GM18505 (cell line): ENCODE measurements around the gene TNIP1.

ENCODE experiments used
- ATAC-seq: cut with Tn5 transposase; IDR thresholded peaks from one replicate; pipeline ENCODE4 v1.9.1; 2021; ENCODE audit not compliant: unreplicated experiment
- POLR2A ChIP-seq: IDR thresholded peaks from 4 replicates; pipeline ENCODE4 v1.6.1; 2011; ENCODE audit warnings: borderline replicate concordance; ENCODE audit not compliant: insufficient read depth, insufficient read length; ENCODE audit errors: extremely low read depth

TNIP1 gene

DNA sequence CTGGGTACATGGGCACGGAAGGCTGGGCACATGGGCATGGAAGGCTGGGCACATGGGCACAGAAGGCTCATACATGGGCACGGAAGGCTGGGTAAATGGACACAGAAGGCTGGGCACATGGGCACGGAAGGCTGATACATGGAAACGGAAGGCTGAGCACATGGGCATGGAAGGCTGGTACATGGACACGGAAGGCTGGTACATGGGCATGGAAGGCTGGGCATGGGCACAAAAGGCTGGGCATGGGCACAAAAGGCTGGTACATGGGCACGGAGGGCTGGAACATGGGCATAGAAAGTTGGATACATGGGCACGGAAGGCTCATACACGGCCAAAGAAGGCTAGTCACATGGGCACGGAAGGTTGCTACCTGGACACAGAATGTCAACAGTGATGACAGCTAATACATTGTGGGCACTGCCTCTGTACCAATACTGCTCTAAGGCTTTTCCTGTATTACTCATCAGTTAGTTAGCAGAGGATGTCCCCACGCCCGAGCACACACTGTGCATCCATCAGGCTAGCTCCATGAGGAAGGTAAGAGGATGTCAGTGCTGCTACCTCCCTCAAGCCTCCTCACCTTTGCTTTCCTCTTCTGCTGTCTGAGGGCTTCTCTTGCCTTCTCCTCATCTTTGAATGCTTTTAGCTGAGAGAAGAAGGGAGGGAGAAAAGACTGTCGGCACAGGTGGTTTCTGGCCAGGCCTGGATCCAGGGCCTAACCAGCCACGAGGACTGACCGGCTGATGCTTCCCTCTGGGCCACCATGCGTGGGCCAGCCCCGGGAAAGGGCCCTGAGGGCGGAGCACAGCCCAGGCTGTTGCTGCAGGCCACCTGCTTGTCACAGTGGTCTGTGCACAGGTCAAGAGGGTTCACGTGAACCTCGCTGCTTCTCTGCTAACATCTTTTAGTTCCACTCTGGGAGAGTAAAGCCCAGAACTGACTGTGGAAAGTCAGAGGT is 46.1 kb downstream of the TNIP1 start:
- peak; percentile 12 for TF ChIP-seq POLR2A
- no peak for ATAC-seq

DNA sequence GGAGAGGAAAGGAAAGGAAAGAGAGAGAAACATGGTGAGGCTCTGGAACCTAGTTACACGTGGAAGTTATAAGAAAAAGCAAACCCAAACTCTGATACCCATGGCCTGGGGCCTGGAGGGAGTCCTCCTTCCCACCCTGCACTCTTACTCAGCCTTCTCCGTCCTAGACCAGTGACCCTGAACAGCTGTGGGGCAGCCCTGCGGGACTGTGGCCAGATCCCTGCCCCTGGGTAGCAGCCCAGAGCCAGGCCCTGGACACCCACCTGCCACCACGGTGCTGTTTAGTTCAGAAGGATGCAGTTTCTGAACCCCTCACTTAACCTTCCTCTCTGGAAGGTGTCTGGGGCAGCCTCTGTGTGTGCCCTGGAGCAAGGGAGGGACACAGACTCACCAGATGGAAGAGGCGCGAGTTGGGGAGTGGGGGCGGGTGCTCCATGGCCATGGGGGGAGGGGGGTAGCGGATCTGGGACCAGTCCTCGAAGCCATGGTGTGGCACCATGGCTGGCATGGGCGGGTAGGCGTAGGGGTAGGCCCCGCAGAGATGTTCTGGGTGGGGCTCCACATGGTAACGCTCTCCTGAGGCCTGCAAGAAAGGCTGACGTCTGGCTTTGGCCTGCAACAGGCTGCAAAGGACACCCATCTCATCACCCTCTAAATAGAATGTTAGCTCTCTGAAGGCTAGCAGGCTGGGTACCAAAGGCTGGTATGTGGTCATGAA is 47.5 kb downstream of the TNIP1 start:
- TF ChIP-seq POLR2A: no peak
- no peak for ATAC-seq

DNA sequence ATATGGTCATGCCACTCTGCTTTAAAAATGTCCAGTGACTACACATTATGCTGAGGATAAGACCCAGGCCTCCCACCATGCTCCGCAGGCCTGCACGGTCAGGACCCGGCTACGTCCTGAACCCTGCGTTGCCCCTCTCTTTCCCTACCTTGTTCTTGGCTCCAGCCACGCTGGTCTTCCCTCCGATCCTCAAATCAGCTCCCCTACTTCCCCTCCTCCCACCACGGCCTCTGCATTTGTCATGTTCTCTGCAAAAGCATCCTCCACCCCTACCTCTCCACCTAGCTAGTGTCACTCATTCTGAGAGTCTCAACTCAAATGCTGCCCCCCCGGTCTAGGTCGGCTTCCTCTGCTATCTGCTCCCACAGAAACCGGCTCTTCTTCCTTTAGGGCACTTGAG is 49.3 kb downstream of the TNIP1 start:
- no peak for TF ChIP-seq POLR2A
- no peak for ATAC-seq

- TF ChIP-seq POLR2A: no peak
- no peak for ATAC-seq
Observed at GRCh38 chr5:151030379-151030778, 50.5 kb downstream of the TNIP1 start.

DNA sequence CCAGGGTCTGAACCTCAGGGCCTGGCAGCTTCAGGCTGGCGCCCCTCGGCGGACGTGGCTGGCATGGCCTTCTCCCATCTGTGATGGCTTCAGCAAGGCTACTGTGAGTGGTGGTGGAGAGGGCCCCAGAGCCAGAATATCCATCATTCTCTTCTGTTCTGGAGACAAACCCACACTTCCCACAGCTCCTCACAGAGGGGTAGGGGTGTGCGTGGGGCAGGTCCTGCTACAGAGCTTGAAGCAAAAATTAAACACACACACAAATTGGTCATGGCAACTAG is 50.8 kb downstream of the TNIP1 start:
- no peak for ATAC-seq
- no peak for TF ChIP-seq POLR2A

DNA sequence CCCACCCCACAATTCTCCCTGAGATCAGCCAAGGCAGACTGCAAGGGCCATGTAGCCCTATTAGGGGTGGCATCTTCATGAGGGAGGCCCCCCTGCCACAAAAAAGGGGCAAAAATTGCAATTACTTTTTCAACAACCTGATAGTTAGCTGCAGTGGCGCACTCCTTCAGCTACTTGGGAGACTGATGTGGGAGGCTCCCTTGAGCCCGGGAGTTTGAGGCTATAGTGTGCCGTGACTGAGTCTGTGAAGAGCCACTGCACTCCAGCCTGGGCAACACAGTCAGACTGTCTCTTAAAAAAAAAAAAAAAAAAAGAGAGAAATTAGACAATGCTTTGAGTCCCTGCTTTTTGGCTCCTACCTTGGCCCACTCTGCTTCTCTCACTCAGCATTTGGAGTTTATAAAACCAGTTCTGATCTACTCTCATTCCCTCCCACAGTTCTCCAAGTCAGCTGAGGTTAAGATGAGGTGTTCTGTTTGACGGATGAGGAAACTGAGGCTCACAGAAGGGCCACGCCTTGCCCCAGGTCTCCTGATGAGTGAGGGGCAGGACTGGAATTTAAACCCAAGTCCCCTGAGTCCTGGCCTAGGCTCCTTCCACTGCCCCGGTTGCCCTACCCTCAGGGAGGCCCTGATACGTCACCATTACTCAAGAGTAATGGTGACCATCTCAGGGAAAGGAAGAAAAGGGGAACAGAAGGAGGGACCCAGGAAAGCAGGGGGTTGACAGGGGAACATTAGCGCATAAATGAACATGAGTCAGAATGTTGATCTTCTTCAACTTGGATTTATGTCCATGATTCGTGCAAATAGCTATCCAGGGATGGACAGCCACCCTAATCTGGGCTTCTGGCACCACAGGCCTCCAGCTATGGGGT is 51.4 kb downstream of the TNIP1 start:
- no peak for TF ChIP-seq POLR2A
- no peak for ATAC-seq

DNA sequence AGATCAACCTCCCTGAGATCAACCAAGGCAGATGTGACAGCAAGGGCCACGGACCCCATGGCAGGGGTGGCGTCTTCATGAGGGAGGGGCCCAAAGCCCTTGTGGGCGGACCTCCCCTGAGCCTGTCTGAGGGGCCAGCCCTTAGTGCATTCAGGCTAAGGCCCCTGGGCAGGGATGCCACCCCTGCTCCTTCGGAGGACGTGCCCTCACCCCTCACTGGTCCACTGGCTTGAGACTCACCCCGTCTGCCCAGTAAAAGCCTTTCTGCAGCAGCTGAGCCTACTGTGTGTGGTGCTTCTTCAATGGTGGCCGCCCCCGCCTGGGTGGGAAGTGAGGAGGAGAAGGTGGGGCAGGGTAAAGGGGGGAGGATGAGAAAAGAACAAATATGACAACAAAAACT is 52.1 kb downstream of the TNIP1 start:
- ATAC-seq: no peak
- no peak for TF ChIP-seq POLR2A

DNA sequence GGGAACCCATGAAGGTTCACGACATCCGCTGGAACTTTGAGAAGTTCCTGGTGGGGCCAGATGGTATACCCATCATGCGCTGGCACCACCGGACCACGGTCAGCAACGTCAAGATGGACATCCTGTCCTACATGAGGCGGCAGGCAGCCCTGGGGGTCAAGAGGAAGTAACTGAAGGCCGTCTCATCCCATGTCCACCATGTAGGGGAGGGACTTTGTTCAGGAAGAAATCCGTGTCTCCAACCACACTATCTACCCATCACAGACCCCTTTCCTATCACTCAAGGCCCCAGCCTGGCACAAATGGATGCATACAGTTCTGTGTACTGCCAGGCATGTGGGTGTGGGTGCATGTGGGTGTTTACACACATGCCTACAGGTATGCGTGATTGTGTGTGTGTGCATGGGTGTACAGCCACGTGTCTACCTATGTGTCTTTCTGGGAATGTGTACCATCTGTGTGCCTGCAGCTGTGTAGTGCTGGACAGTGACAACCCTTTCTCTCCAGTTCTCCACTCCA is 52.8 kb downstream of the TNIP1 start:
- peak; percentile 24 for TF ChIP-seq POLR2A
- ATAC-seq: no peak

DNA sequence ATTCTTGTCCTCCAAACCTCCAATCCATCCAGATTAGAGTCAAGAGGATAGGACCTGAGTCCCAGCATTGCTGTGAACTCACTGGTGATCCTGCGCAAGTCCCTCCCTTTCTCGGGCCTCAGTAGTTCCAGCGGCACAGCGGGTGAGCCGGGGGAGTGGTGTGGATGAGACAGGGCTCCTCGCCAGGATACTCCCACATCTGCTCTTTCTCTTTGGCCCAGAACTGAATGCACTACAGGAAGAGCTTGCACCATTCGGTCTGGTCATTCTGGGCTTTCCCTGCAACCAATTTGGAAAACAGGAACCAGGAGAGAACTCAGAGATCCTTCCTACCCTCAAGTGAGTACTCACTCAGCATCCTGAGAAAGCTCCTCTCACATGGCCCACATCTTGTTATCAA is 54.2 kb downstream of the TNIP1 start:
- no peak for ATAC-seq
- no peak for TF ChIP-seq POLR2A

GRCh38 chr5:151026088-151026487 is 54.7 kb downstream of the TNIP1 start:
- no peak for ATAC-seq
- peak; percentile 32 for TF ChIP-seq POLR2A

- no peak for TF ChIP-seq POLR2A
- no peak for ATAC-seq
Observed at GRCh38 chr5:151025250-151025606, 55.6 kb downstream of the TNIP1 start.

- ATAC-seq: no peak
- TF ChIP-seq POLR2A: no peak
Observed at GRCh38 chr5:151024440-151025249, 56.2 kb downstream of the TNIP1 start.
